ENCODE measurements around the gene ZSCAN5A. TPM values are rescaled to one million over a fixed set of nuclear protein-coding genes. Genes with fewer than 3 reads are reported as not detected.
"Not testable (repeated sequence)": the region's sequence is repeated elsewhere in the genome, so short reads cannot be mapped to it uniquely, and the experiment has no call there.

Gene ZSCAN5A
- total RNA-seq, 1 donor from 2014 or later, result 13.3 TPM

GRCh38 chr19:56258272-56258671, 56.4 kb downstream of the ZSCAN5A start:
- TF ChIP-seq CTCF (IDR thresholded peaks at IDR 0.05), result no peak
- no peak for DNase-seq (ENCODE audit: low spot score in 2 of 2)
- intact Hi-C loops (cut with DNase I), result no loop called here

GRCh38 chr19:56253737-56254136, 60.9 kb downstream of the ZSCAN5A start:
- no peaks in the 10 kb centered on the region for H3K27me3 ChIP-seq
- no peak for DNase-seq (ENCODE audit: low spot score in 2 of 2)
- H3K36me3 ChIP-seq, result no peaks in the 10 kb centered on the region
- H3K9me3 ChIP-seq, result peaks cover 0 to 7% of the 10 kb centered on the region in 2 donors
- H3K4me1 ChIP-seq, result no peaks in the 10 kb centered on the region
- intact Hi-C loops (cut with DNase I), result no loop called here
- no peak overlapping the region for H3K4me3 ChIP-seq
- TF ChIP-seq CTCF (IDR thresholded peaks at IDR 0.05), result peak in 2 of 3 experiments; percentile 11 to 26
- H3K27ac ChIP-seq, result no peak overlapping the region

More at GRCh38 chr19:56258272-56258671, 56.4 kb downstream of the ZSCAN5A start:
- H3K27me3 ChIP-seq, result no peaks in the 10 kb centered on the region
- no peaks in the 10 kb centered on the region for H3K4me1 ChIP-seq
- no peaks in the 10 kb centered on the region for H3K9me3 ChIP-seq
- H3K27ac ChIP-seq, result no peak overlapping the region
- H3K36me3 ChIP-seq, result no peaks in the 10 kb centered on the region
- no peak overlapping the region for H3K4me3 ChIP-seq

- Histone ChIP-seq H3K27me3 (no peaks in the 10 kb centered on the region), H3K4me1 (no peaks in the 10 kb centered on the region), H3K9me3 (peaks cover 0 to 7% of the 10 kb centered on the region in 2 donors), H3K36me3 (no peaks in the 10 kb centered on the region), H3K27ac (no peak overlapping the region), H3K4me3 (no peak overlapping the region)
- peak; percentile 6 to 58 (median 48) for TF ChIP-seq CTCF (IDR thresholded peaks at IDR 0.05)
- intact Hi-C loops (cut with DNase I), result no loop called here
- peak in 1 of 2 donors; percentile 64 for DNase-seq (ENCODE audit: low spot score in 2 of 2)
These were observed 61.8 kb downstream of the ZSCAN5A start for GRCh38 chr19:56252699-56253422.

- H3K4me1 ChIP-seq; H3K4me3 ChIP-seq; H3K9me3 ChIP-seq; H3K36me3 ChIP-seq; H3K27ac ChIP-seq; H3K27me3 ChIP-seq; DNase-seq (ENCODE audit: low spot score in 2 of 2); intact Hi-C loops (cut with DNase I): not testable (repeated sequence)
These were observed 65.8 kb downstream of the ZSCAN5A start for GRCh38 chr19:56248736-56249338.

- H3K9me3 ChIP-seq; H3K36me3 ChIP-seq; H3K27me3 ChIP-seq; H3K4me3 ChIP-seq; DNase-seq (ENCODE audit: low spot score in 2 of 2); H3K27ac ChIP-seq; intact Hi-C loops (cut with DNase I); H3K4me1 ChIP-seq: not testable (repeated sequence)
These were observed 68.9 kb downstream of the ZSCAN5A start for GRCh38 chr19:56245764-56246163.

- Histone ChIP-seq H3K4me1 (no peaks in the 10 kb centered on the region), H3K27me3 (no peaks in the 10 kb centered on the region), H3K36me3 (no peaks in the 10 kb centered on the region), H3K9me3 (no peaks in the 10 kb centered on the region), H3K4me3 (no peak overlapping the region), H3K27ac (no peak overlapping the region)
- no peak for DNase-seq (ENCODE audit: low spot score in 2 of 2)
- TF ChIP-seq CTCF (IDR thresholded peaks at IDR 0.05), result no peak
- intact Hi-C loops (cut with DNase I), result no loop called here
These were observed 69.4 kb downstream of the ZSCAN5A start for GRCh38 chr19:56245121-56245740.
